Suprapubic skin (tissue), 3 donors: ENCODE measurements around the gene USP7.

Experiments
- CTCF ChIP-seq, 2 donors: fragments of 200-600 bp in 1 of 2; fragments of 450-650 bp in 1 of 2; sonication (generic) in 1 of 2; IDR thresholded peaks; one replicate each; pipeline ENCODE4 v1.5.1; 2016 to 2019; ENCODE audit warnings: antibody characterized with exemption in 2 of 2, mild to moderate bottlenecking in 1 of 2, moderate library complexity in 1 of 2
- POLR2A ChIP-seq, 2 donors: fragments of 450-650 bp; IDR thresholded peaks; one replicate each; pipeline ENCODE4 v1.6.1; 2017; ENCODE audit warnings: antibody characterized with exemption in 2 of 2, mild to moderate bottlenecking in 2 of 2, moderate library complexity in 2 of 2

- no peak for TF ChIP-seq POLR2A (IDR thresholded peaks at IDR 0.05)
- TF ChIP-seq CTCF (IDR thresholded peaks at IDR 0.05): no peak
Observed at GRCh38 chr16:8924214-8924613, 39.5 kb downstream of the USP7 start.
